ENCODE results near the gene CHMP2A. TPM values are rescaled to one million over a fixed set of nuclear protein-coding genes. Genes with fewer than 3 reads are reported as not detected.

Gene CHMP2A
- total RNA-seq, 1 donor from 2014 or later = 130 TPM

- intact Hi-C loops (cut with micrococcal nuclease) = no loop called here
Observed at GRCh38 chr19:58570770-58571574, 16.1 kb upstream of the CHMP2A start.

- intact Hi-C loops (cut with micrococcal nuclease) = no loop called here
Observed at GRCh38 chr19:58569943-58570670, 15.2 kb upstream of the CHMP2A start.

- intact Hi-C loops (cut with micrococcal nuclease) = no loop called here
Observed at GRCh38 chr19:58569191-58569942, 14.5 kb upstream of the CHMP2A start.

- intact Hi-C loops (cut with micrococcal nuclease) = no loop called here
Observed at GRCh38 chr19:58568453-58569130, 13.7 kb upstream of the CHMP2A start.

GRCh38 chr19:58566989-58567388 lies 12.1 kb upstream of the CHMP2A start:
- intact Hi-C loops (cut with micrococcal nuclease) = no loop called here

- intact Hi-C loops (cut with micrococcal nuclease) = no loop called here
Observed at GRCh38 chr19:58563823-58564222, 8.9 kb upstream of the CHMP2A start.

GRCh38 chr19:58563034-58563573 lies 8.2 kb upstream of the CHMP2A start:
- intact Hi-C loops (cut with micrococcal nuclease) = no loop called here

- intact Hi-C loops (cut with micrococcal nuclease) = no loop called here
Observed at GRCh38 chr19:58562122-58563033, 7.5 kb upstream of the CHMP2A start.

GRCh38 chr19:58561373-58562121 lies 6.6 kb upstream of the CHMP2A start:
- intact Hi-C loops (cut with micrococcal nuclease) = no loop called here

- intact Hi-C loops (cut with micrococcal nuclease) = no loop called here
Observed at GRCh38 chr19:58560921-58561320, 6.0 kb upstream of the CHMP2A start.

- intact Hi-C loops (cut with micrococcal nuclease) = no loop called here
Observed at GRCh38 chr19:58560007-58560887, 5.3 kb upstream of the CHMP2A start.

GRCh38 chr19:58559275-58560006 lies 4.5 kb upstream of the CHMP2A start:
- intact Hi-C loops (cut with micrococcal nuclease) = loop anchor here (1.0 kb wide), 3 partner anchors 14 to 84 kb away; partner anchors contain the start of genes MZF1 and ZBTB45

GRCh38 chr19:58558623-58559274 lies 3.8 kb upstream of the CHMP2A start:
- intact Hi-C loops (cut with micrococcal nuclease) = loop anchor here (1.0 kb wide), 4 partner anchors 15 to 157 kb away; partner anchors contain the start of genes MZF1 and ZBTB45

- intact Hi-C loops (cut with micrococcal nuclease) = loop anchor here (1.0 kb wide), 1 partner anchor 157 kb away; no protein-coding TSS in a partner anchor
Observed at GRCh38 chr19:58558066-58558622, 3.2 kb upstream of the CHMP2A start, which contains the start of gene UBE2M. Gene UBE2M, minus strand, starts transcription at chr19:58558611. Its CDS starts 230 bp downstream, at chr19:58558381.

- intact Hi-C loops (cut with micrococcal nuclease) = loop anchor here (1.0 kb wide), 1 partner anchor 156 kb away; no protein-coding TSS in a partner anchor
Observed at GRCh38 chr19:58557221-58558065, 2.5 kb upstream of the CHMP2A start.

Data from T-helper 1 cell treated with Interleukin-12 subunit alpha and Interleukin-12 subunit beta and Interleukin-4 antibody, amounts not matched to agents 30 ng/mL and 1 ng/mL, for 36 hours (primary cell).